GM13977 (cell line): ENCODE results near the gene ZNF821.
A peak's percentile ranks its signal among the peaks of the same experiment; 100 is the strongest.

Source experiments
- DNase-seq: peaks from one replicate; pipeline ENCODE4 v3.0.0; 2012; ENCODE audit warnings: low spot score
- in situ Hi-C: fragments of 300-500 bp; cut with MboI; formaldehyde crosslinking; loops from one replicate; pipeline ENCODE4 v1.12.0; 2022; ENCODE audit warnings: low sequenced_read_pairs, low pct_unique_long_range_greater_than_20kb, mixed read lengths, inconsistent platforms; ENCODE audit not compliant: unreplicated experiment
- TF ChIP-seq, protein P1 (sequence below): IDR thresholded peaks from 2 replicates; pipeline ENCODE4 v1.5.1; 2012; ENCODE audit warnings: mild to moderate bottlenecking, control low read depth; ENCODE audit not compliant: insufficient read depth; ENCODE audit errors: extremely low read depth, missing control alignments

ZNF821 gene

DNA sequence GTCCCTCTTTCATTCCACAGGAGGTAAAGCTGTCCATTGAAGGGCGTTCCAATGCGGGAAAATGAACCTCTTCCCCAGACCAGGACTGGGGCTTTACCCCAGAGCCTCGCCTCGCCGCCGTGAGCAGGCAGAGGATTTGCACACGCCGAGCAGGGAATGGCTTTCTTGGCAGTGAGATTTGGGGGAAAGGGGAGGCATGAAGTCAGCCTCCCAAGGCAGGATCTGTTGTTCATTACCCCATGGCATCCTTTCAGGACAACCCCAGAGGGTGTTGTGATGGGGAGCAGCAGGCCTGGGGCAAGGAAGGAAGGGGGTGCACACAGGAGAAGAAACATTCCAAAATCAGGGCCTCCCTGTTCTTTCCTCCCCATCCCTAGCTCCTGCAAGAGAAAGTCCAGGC is 32.2 kb downstream of the ZNF821 start:
- in situ Hi-C loops: no loop called here
- TF ChIP-seq, protein P1, sequence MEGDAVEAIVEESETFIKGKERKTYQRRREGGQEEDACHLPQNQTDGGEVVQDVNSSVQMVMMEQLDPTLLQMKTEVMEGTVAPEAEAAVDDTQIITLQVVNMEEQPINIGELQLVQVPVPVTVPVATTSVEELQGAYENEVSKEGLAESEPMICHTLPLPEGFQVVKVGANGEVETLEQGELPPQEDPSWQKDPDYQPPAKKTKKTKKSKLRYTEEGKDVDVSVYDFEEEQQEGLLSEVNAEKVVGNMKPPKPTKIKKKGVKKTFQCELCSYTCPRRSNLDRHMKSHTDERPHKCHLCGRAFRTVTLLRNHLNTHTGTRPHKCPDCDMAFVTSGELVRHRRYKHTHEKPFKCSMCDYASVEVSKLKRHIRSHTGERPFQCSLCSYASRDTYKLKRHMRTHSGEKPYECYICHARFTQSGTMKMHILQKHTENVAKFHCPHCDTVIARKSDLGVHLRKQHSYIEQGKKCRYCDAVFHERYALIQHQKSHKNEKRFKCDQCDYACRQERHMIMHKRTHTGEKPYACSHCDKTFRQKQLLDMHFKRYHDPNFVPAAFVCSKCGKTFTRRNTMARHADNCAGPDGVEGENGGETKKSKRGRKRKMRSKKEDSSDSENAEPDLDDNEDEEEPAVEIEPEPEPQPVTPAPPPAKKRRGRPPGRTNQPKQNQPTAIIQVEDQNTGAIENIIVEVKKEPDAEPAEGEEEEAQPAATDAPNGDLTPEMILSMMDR: no peak
- DNase-seq: no peak

DNA sequence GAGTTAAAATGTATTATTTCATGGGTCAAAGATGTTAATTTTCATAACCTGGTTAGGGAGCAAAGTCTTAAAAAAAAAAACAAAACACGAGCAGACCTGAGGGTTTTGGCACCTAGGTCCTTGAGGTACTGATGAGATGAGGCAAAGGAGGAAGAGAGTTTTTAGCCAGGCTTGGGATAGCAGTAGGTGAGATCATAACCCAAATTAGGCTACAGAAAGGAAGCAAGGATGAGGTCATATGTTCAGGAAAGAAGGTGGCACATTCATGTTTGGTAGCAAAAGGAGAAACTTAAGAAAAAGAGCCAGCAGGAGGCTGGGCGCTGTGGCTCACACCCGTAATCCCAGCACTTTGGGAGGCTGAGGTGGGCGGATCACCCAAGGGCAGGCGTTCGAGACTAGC is 35.4 kb downstream of the ZNF821 start:
- TF ChIP-seq, protein P1: no peak
- in situ Hi-C loops: no loop called here
- no peak for DNase-seq

DNA sequence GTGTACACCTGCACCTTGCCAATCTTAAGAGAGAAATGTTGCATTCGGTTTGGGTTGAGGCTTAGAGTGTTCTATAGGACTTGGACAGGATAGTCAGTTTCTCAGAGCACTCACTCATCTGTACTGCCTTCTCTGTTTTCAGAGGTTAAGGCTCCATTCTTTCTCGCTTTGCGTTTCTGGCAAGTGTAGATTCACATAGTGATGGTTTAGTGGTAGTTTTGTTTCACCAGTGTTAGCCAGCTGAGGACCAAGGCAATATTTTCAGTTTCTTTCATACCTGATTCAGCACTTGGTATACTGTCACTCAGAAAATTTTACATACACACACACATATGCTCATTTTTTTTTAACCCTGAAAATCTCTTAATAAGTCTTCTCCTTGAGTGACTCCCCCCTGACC is 36.9 kb downstream of the ZNF821 start:
- in situ Hi-C loops: no loop called here
- TF ChIP-seq, protein P1: no peak

DNA sequence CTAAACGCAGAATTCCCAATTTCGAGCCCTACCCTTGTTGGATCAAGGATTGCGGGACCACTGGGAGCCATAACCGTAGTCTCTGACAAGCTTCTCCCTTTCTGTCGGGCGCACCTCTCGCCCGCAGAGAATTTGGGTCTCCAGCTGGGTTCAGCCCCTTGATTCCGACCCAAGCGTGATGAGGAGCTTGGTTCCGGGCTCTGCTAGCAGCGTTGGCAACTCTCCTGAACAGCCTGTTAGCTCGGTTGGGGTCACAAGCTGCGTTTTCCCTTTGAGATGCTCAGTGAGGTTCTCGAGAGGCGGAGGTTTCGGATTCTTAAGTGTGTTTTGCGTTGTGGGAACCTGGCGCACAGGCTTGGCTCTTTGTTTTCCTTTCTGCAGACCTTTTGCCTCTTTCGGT is 37.6 kb downstream of the ZNF821 start:
- TF ChIP-seq, protein P1: no peak
- DNase-seq: no peak
- in situ Hi-C loops: no loop called here

More for the DNA sequence above, 36.9 kb downstream of the ZNF821 start:
- no peak for DNase-seq

DNA sequence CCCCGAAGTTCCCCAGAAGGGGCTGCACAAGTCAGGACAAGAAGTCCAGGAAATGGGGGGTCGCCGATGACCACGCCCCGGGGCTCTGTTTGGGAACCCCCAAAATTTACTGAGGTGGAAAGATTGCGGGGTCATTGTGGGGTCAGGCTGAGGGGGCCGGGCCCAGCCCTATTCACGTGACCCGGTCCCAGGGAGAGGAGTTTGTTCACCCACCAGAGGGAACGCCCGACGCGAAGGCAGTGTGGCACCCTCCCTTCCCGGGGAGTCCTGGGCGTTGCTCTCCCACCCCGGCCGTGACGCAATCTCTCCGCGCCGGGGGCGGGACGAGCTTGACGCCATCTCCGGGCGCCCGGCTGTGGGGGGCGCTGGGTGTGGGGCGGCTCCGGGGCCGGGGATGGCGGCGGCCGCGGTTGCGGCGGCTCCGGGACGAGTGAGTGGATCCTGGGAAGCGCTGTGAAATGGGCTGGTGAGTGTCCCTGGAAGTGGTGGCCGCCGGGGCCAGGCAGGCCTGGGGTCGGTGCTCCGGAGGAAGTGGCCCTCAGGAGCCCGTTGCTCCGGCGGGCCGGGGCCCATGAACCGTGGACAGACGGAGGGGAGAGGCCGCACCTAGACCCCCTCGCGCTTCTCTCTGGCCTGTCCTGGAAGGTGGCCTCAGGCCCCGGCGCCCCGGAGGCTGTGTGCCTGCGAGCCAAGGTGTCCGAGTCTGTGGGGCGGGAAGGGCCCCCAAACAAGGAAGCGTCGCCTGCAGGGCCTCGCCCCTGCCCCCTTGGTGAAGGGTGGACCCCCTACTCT is 38.1 kb downstream of the ZNF821 start, which contains the start of gene ATXN1L:
ATXN1L (plus strand) TSS at position 338 of the 792 bp plus-strand sequence. CDS start 3,765 bp downstream, outside the sequence.
- DNase-seq: peak; percentile 97

DNA sequence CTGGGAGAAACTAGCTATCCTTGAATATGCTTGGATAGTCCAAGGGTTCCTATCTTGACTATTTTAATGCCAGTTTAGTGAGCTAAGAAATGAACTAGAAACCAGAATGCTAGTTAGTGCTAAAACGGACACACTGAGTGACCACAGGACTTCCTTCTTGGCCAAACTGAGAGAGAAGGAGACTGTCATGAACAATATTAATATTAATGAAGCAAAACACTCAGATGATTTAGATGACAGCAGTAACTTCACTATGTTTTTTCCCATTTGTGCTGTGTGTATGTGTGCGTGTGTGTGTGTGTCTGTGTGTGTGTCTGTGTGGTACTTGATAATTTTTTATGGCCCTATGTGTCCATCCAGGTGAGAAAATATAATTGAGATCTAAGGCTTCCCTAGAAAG is 40.4 kb downstream of the ZNF821 start:
- in situ Hi-C loops: no loop called here
- no peak for DNase-seq
- TF ChIP-seq, protein P1: no peak

More for the DNA sequence above, 38.1 kb downstream of the ZNF821 start, which contains the start of gene ATXN1L:
- TF ChIP-seq, protein P1: no peak
- in situ Hi-C loops: no loop called here
